ENCODE results near the gene TMEM184A. TPM values are rescaled to one million over a fixed set of nuclear protein-coding genes. Genes with fewer than 3 reads are reported as not detected.

TMEM184A gene
- total RNA-seq, 1 donor from 2014 or later = not detected

DNA sequence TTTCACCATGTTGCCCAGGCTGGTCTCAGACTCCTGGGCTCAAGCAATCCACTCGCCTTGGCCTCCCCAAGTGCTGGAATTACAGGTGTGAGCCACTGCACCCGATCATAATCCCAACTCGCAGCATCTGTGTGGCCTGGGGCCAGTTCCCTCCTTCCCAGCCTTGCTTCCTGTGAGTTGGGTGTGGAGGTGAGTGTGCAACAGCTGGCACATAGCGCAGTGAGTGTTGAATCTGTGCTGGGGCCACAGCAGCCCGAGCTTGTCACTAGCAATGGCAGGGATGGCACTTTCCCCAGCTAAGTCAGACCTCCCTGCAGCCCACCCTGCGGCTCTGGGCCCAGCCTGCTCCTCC is 12.2 kb downstream of the TMEM184A start:
- Histone ChIP-seq H3K9me3 (no peaks in the 10 kb centered on the region), H3K4me3 (no peak overlapping the region), H3K27me3 (no peaks in the 10 kb centered on the region), H3K27ac (no peak overlapping the region), H3K4me1 (peaks cover 1 to 13% of the 10 kb centered on the region in 2 donors), H3K36me3 (peaks cover 53 to 63% of the 10 kb centered on the region in 2 donors)
- TF ChIP-seq, protein P1, sequence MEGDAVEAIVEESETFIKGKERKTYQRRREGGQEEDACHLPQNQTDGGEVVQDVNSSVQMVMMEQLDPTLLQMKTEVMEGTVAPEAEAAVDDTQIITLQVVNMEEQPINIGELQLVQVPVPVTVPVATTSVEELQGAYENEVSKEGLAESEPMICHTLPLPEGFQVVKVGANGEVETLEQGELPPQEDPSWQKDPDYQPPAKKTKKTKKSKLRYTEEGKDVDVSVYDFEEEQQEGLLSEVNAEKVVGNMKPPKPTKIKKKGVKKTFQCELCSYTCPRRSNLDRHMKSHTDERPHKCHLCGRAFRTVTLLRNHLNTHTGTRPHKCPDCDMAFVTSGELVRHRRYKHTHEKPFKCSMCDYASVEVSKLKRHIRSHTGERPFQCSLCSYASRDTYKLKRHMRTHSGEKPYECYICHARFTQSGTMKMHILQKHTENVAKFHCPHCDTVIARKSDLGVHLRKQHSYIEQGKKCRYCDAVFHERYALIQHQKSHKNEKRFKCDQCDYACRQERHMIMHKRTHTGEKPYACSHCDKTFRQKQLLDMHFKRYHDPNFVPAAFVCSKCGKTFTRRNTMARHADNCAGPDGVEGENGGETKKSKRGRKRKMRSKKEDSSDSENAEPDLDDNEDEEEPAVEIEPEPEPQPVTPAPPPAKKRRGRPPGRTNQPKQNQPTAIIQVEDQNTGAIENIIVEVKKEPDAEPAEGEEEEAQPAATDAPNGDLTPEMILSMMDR (IDR thresholded peaks at IDR 0.05) = no peak
- intact Hi-C loops (cut with DNase I) = no loop called here
- no peak for DNase-seq (ENCODE audit: low spot score in 2 of 2)

DNA sequence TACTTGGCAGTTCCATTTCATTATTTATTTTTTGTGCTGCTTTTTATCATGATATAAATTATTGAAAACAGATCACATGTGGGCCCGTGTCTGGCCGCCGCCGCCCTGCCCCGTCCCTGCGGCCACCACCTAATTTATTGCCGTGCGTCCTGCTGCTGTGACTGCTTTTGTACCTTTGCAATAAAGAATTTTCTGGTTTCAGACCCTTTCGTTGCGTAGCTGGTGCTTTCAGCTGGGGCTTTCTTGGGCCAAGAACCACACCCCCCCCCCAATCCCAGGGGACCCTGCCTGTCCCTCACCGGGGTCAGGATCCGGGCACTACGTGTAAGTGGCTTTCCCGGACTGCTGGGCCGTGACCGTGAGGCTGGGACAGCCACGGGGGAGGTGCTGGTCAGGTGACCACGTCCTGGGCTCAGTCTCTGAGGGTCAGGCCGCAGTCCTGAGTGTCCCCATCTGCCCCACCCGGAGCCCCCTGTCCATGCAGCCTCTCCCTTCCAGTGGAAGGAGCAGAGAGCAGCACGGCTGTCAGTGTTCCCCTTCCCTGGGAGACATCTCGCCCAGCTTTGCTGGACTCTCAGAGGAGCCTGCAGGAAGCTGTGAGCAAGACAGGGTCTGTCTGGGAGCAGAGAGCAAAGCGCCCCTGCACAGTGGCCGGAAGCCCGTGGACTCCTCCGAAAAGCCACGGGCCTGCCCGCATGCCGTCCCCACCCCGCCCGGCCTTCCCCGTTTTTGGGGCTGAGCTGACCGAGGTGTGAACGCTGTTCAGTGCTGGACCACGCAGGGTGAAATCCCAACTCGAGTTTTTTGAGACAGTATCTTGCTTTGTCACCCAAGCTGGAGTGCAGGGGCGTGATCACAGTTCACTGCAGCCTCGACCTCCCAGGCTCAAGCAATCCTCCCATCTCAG is 12.9 kb downstream of the TMEM184A start:
- H3K27me3 ChIP-seq = no peaks in the 10 kb centered on the region
- H3K4me3 ChIP-seq = no peak overlapping the region
- intact Hi-C loops (cut with DNase I) = no loop called here
- no peaks in the 10 kb centered on the region for H3K9me3 ChIP-seq
- peaks cover 53 to 63% of the 10 kb centered on the region in 2 donors for H3K36me3 ChIP-seq
- no peak overlapping the region for H3K27ac ChIP-seq
- no peak for DNase-seq (ENCODE audit: low spot score in 2 of 2)
- peaks cover 8 to 19% of the 10 kb centered on the region in 2 donors for H3K4me1 ChIP-seq
- TF ChIP-seq, protein P1 (IDR thresholded peaks at IDR 0.05) = no peak

DNA sequence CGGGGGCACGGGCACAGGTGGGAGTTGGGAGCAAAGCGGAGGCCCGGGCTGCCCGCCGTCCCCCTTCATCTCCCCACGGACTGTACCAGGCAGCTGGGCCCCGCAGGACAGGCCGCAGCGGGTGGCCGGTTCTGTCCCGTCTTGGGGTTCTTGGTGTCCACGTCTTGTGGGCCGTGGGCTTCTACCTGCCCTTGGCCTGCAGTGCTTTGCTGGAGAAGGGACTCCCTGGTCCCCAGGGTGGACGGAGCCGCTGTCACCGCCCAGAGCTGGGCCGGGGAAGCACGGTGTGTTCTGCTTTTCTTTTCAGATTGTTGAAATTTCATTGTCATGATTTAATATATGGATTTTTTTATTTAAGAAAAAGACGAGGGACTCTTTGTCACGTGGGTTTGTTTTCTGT is 13.7 kb downstream of the TMEM184A start:
- intact Hi-C loops (cut with DNase I) = no loop called here
- no peak overlapping the region for H3K27ac ChIP-seq

DNA sequence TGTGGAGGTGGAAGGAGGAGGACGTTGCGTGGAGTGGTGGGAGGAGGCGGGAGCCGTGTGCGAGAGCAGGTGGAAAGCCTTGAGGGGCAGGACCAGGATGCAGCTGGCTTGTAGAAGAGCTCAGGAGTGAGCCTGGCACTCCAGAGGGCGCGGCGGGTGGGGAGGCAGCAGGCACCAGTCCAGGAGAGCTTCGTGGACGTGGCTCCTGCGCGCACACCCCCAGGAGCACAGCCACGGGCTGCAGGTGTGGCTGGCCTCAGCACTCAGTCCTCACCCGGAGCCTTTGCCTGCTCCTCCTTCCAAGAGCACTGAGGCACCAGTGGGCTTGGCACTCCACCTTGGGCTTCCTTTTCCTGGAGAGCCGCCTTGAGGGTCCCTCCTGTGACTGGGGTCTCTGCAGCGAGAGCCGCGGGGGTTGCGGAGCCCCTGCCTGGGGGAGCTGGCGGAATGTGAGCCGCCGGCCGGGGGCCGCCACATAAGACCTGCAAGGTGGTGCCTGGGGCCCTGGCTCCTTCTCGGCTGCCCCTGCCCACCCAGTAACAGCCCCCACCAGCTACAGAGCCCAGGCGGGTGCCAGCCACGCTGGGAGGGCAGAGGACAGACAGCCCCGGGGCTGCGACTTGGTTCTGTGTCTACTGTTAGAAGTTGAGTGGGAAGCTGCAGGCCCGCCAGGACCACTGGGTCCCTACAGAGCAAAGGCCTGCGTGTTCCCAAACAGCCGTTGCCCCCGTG is 14.4 kb downstream of the TMEM184A start:
- Histone ChIP-seq H3K9me3 (no peaks in the 10 kb centered on the region), H3K27me3 (no peaks in the 10 kb centered on the region), H3K4me3 (no peak overlapping the region), H3K4me1 (peaks cover 8 to 22% of the 10 kb centered on the region in 2 donors), H3K36me3 (peaks cover 53 to 63% of the 10 kb centered on the region in 2 donors), H3K27ac (no peak overlapping the region)
- intact Hi-C loops (cut with DNase I) = no loop called here
- TF ChIP-seq, protein P1 (IDR thresholded peaks at IDR 0.05) = no peak
- no peak for DNase-seq (ENCODE audit: low spot score in 2 of 2)

More for the DNA sequence above, 13.7 kb downstream of the TMEM184A start:
- Histone ChIP-seq H3K36me3 (peaks cover 53 to 63% of the 10 kb centered on the region in 2 donors), H3K4me1 (peaks cover 8 to 19% of the 10 kb centered on the region in 2 donors), H3K9me3 (no peaks in the 10 kb centered on the region), H3K27me3 (no peaks in the 10 kb centered on the region), H3K4me3 (no peak overlapping the region)
- no peak for DNase-seq (ENCODE audit: low spot score in 2 of 2)
- TF ChIP-seq, protein P1 (IDR thresholded peaks at IDR 0.05) = no peak

DNA sequence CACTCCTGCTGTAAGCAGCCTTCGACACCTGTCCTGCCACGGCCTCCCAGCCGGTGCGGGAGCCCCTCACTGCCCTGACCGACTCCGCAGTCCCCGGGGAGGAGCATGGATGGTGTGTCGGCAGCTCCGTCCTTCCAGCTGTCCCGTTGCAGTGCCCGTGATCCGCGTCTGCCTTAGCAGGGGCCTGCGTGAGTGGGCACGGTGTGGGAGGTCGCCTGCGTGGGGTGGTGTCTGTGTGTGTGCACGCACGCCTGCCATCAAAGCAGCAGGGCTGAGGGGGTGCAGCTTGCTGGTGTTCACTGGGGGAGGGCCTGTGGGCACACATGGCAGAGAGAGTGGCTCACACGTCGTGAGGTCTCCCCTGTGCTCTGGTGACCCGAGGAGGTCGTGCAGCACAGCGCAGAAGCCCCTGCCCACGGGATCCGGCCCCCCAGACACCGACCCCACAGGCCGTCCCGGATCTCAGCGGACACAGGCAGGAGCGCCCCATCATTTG is 15.2 kb downstream of the TMEM184A start:
- H3K4me3 ChIP-seq = no peak overlapping the region
- peaks cover 54 to 68% of the 10 kb centered on the region in 2 donors for H3K36me3 ChIP-seq
- H3K27me3 ChIP-seq = no peaks in the 10 kb centered on the region
- peaks cover 11 to 29% of the 10 kb centered on the region in 2 donors for H3K4me1 ChIP-seq
- intact Hi-C loops (cut with DNase I) = no loop called here
- peak overlapping the region in 1 of 2 donors; percentile 99 for H3K27ac ChIP-seq
- DNase-seq (ENCODE audit: low spot score in 2 of 2) = no peak
- TF ChIP-seq, protein P1 (IDR thresholded peaks at IDR 0.05) = no peak
- H3K9me3 ChIP-seq = no peaks in the 10 kb centered on the region
